K562 (cell line): ENCODE data around the gene ZNF646.

Source experiments
- CTCF ChIP-seq, 3 experiments: IDR thresholded peaks in 2 of 3; conservative IDR thresholded peaks in 1 of 3; 2 replicates each; pipeline ENCODE4 v1.5.1; 2011 to 2012; ENCODE audit warnings: low read length in 3 of 3, mild to moderate bottlenecking in 3 of 3, control low read depth in 2 of 3, improper control_type of control experiment in 1 of 3, inconsistent platforms in 1 of 3, low read depth in 1 of 3, mixed read lengths in 1 of 3, moderate library complexity in 1 of 3; ENCODE audit not compliant: insufficient read depth in 2 of 3
- CTCFL ChIP-seq: IDR thresholded peaks from 2 replicates; pipeline ENCODE4 v1.6.1; 2011; ENCODE audit warnings: borderline replicate concordance, low read depth, mild to moderate bottlenecking, moderate library complexity, low read length; ENCODE audit not compliant: insufficient read depth, poor library complexity, severe bottlenecking
- E2F6 ChIP-seq, 2 experiments: IDR thresholded peaks; 2 replicates each; pipeline ENCODE4 v1.6.1; 2011; ENCODE audit warnings: borderline replicate concordance in 1 of 2, control low read depth in 1 of 2, low read depth in 1 of 2, low read length in 1 of 2, mild to moderate bottlenecking in 1 of 2, mixed read lengths in 1 of 2, moderate library complexity in 1 of 2; ENCODE audit not compliant: insufficient read depth in 1 of 2, insufficient read length in 1 of 2, poor library complexity in 1 of 2, severe bottlenecking in 1 of 2; ENCODE audit errors: extremely low read depth in 1 of 2
- HDGF ChIP-seq: fragments of 450-650 bp; IDR thresholded peaks from 2 replicates; pipeline ENCODE4 v1.6.1; 2016
- KDM5B ChIP-seq: fragments of 200-600 bp; sonication (generic); IDR thresholded peaks from 2 replicates; pipeline ENCODE4 v1.6.1; 2012; ENCODE audit warnings: low read depth, mild to moderate bottlenecking, moderate library complexity, low read length, control low read depth, inconsistent platforms; ENCODE audit not compliant: insufficient replicate concordance
- KLF10 ChIP-seq: fragments of 250-450 bp; sonication (Bioruptor Pico); IDR thresholded peaks from 2 replicates; pipeline ENCODE4 v1.6.1; 2021; ENCODE audit warnings: matching md5 sums
- MED1 ChIP-seq: sonication (generic); formaldehyde crosslinking; IDR thresholded peaks from 2 replicates; pipeline ENCODE4 v1.8.1; 2023; ENCODE audit warnings: missing genetic modification reagents, borderline replicate concordance
- MXI1 ChIP-seq: IDR thresholded peaks from 2 replicates; pipeline ENCODE4 v1.6.1; 2011; ENCODE audit warnings: low read depth, mild to moderate bottlenecking, improper control_type of control experiment, low read length
- RCOR1 ChIP-seq, 2 experiments: IDR thresholded peaks; 2 replicates each; pipeline ENCODE4 v1.6.1; 2012; ENCODE audit warnings: low read depth in 2 of 2, low read length in 2 of 2, borderline replicate concordance in 1 of 2, improper control_type of control experiment in 1 of 2
- SPI1 ChIP-seq: IDR thresholded peaks from 2 replicates; pipeline ENCODE4 v1.6.1; 2011; ENCODE audit warnings: low read depth, low read length, control low read depth, borderline replicate concordance
- SRF ChIP-seq, 2 experiments: fragments of 250-450, 450-650 bp in 1 of 2; sonication (Bioruptor Pico) in 1 of 2; sonication (generic) in 1 of 2; formaldehyde crosslinking; IDR thresholded peaks; 2 replicates each; pipeline versions ENCODE4 v1.5.0 to v1.5.1; 2020 to 2022; ENCODE audit warnings: mild to moderate bottlenecking in 1 of 2, missing genetic modification reagents in 1 of 2
- TEAD4 ChIP-seq, 2 experiments: sonication (generic) in 1 of 2; formaldehyde crosslinking in 1 of 2; IDR thresholded peaks; 2 replicates each; pipeline versions ENCODE4 v1.6.1 to v1.8.0; 2012 to 2022; ENCODE audit warnings: borderline replicate concordance in 1 of 2, inconsistent platforms in 1 of 2, low read length in 1 of 2, mild to moderate bottlenecking in 1 of 2, missing genetic modification reagents in 1 of 2
- ZNF224 ChIP-seq: sonication (generic); formaldehyde crosslinking; IDR thresholded peaks from 2 replicates; pipeline ENCODE4 v1.8.0; 2022; ENCODE audit warnings: mild to moderate bottlenecking, missing genetic modification reagents

- TF ChIP-seq SPI1 (no peak), KLF10 (CRISPR knock-in tag) (no peak), KDM5B (peak; percentile 50), HDGF (no peak), RCOR1 (IDR thresholded peaks at IDR 0.05; ENCODE audit: borderline replicate concordance in 1 of 2, low read depth in 2 of 2, low read length in 2 of 2) (peak in 1 of 2 experiments; percentile 40; a peak in 1 of 4 replicates), SRF (CRISPR knock-in tag; IDR thresholded peaks at IDR 0.05) (no peak), CTCFL (no peak), E2F6 (IDR thresholded peaks at IDR 0.05; ENCODE audit: borderline replicate concordance in 1 of 2, extremely low read depth in 1 of 2, insufficient read depth in 1 of 2, insufficient read length in 1 of 2, low read depth in 1 of 2, low read length in 1 of 2, poor library complexity in 1 of 2, severe bottlenecking in 1 of 2) (peak; percentile 42 to 56), MED1 (CRISPR knock-in tag) (no peak), MXI1 (no peak), CTCF (IDR thresholded peaks at IDR 0.05 in 2 of 3, conservative IDR thresholded peaks at IDR 0.05 in 1 of 3; ENCODE audit: insufficient read depth in 2 of 3, low read depth in 1 of 3, low read length in 3 of 3) (no peak), TEAD4 (IDR thresholded peaks at IDR 0.05; ENCODE audit: low read length) (no peak), TEAD4 (CRISPR knock-in tag; IDR thresholded peaks at IDR 0.05; ENCODE audit: borderline replicate concordance) (no peak), ZNF224 (CRISPR knock-in tag) (no peak)
Observed at GRCh38 chr16:31108035-31108793, 34.0 kb downstream of the ZNF646 start, which contains the start of gene BCKDK.
